Epithelial cell of proximal tubule (primary cell): Measurements from ENCODE around the gene MYL4. TPM values are rescaled to one million over a fixed set of nuclear protein-coding genes. Genes with fewer than 3 reads are reported as not detected.
"Not testable (repeated sequence)": the region's sequence is repeated elsewhere in the genome, so short reads cannot be mapped to it uniquely, and the experiment has no call there.

Source experiments
- DNase-seq: peaks from one replicate; pipeline ENCODE4 v3.0.0-alpha.2; 2011; ENCODE audit warnings: low read depth
- H3K4me3 ChIP-seq: 2 replicates; pipeline ENCODE4 v1.5.1; 2011; ENCODE audit warnings: low read depth, mild to moderate bottlenecking, low read length
- CTCF ChIP-seq: conservative IDR thresholded peaks from 2 replicates; pipeline ENCODE4 v1.5.1; 2012; ENCODE audit warnings: low read depth, mild to moderate bottlenecking, low read length
- total RNA-seq: library from RNA; depleted of rRNA; stranded (reverse); fragments of >200 nt; gene quantifications from 2 replicates; pipeline ENCODE4 v1.2.3, GENCODE V29; 2015

MYL4 gene
- total RNA-seq, 1 donor from 2014 or later: not detected

- DNase-seq: no peak
- no peak for TF ChIP-seq CTCF
- H3K4me3 ChIP-seq: no peak overlapping the region
These were observed 32.7 kb upstream of the MYL4 start for GRCh38 chr17:47176389-47176826.

- no peak overlapping the region for H3K4me3 ChIP-seq
- no peak for TF ChIP-seq CTCF
These were observed 31.9 kb upstream of the MYL4 start for GRCh38 chr17:47177261-47177660.

GRCh38 chr17:47179141-47179540 lies 30.0 kb upstream of the MYL4 start:
- TF ChIP-seq CTCF: no peak
- H3K4me3 ChIP-seq: no peak overlapping the region
- DNase-seq: no peak

More at GRCh38 chr17:47177261-47177660, 31.9 kb upstream of the MYL4 start:
- no peak for DNase-seq

- no peak for TF ChIP-seq CTCF
- DNase-seq: no peak
- H3K4me3 ChIP-seq: no peak overlapping the region
These were observed 28.8 kb upstream of the MYL4 start for GRCh38 chr17:47180337-47180736.

- DNase-seq, H3K4me3 ChIP-seq: not testable (repeated sequence)
These were observed 28.2 kb upstream of the MYL4 start for GRCh38 chr17:47180988-47181387.

- H3K4me3 ChIP-seq: no peak overlapping the region
- TF ChIP-seq CTCF: no peak
- no peak for DNase-seq
These were observed 24.5 kb upstream of the MYL4 start for GRCh38 chr17:47184681-47185080.

GRCh38 chr17:47188271-47188875 lies 20.8 kb upstream of the MYL4 start:
- H3K4me3 ChIP-seq: peak overlapping the region; percentile 75
- no peak for TF ChIP-seq CTCF
- DNase-seq: no peak
